ENCODE results near the gene TAS2R9. TPM values are rescaled to one million over a fixed set of nuclear protein-coding genes. Genes with fewer than 3 reads are reported as not detected.

The TAS2R9 gene
- 0.39 TPM in 1 of 2 replicates, not detected in the other for total RNA-seq
- long read RNA-seq, result 0 reads

GRCh38 chr12:10810068-10810467, at the start of gene TAS2R9:
Gene TAS2R9 (minus strand): TSS chr12:10810168. CDS start chr12:10810075, 93 bp downstream.
- no peaks in the 10 kb centered on the region for H3K27me3 Mint-ChIP-seq (ENCODE audit: low read depth)
- no peak for TF ChIP-seq CTCF (conservative IDR thresholded peaks at IDR 0.05)
- H3K4me1 Mint-ChIP-seq, result peaks cover 8% of the 10 kb centered on the region
- H3K36me3 Mint-ChIP-seq (ENCODE audit: low read depth), result no peaks in the 10 kb centered on the region
- no peak within 1 kb of the TSS for H3K4me3 Mint-ChIP-seq
- no peak within 1 kb of the TSS for H3K27ac Mint-ChIP-seq (ENCODE audit: unreplicated experiment)
- DNase-seq (ENCODE audit: low read depth, low spot score), result no peak
- no peaks in the 10 kb centered on the region for H3K9me3 Mint-ChIP-seq

- H3K27me3 Mint-ChIP-seq (ENCODE audit: low read depth), result no peaks in the 10 kb centered on the region
- H3K4me1 Mint-ChIP-seq, result no peaks in the 10 kb centered on the region
- H3K9me3 Mint-ChIP-seq, result peaks cover 34% of the 10 kb centered on the region
- peaks cover 63% of the 10 kb centered on the region for H3K36me3 Mint-ChIP-seq (ENCODE audit: low read depth)
- DNase-seq (ENCODE audit: low read depth, low spot score), result no peak
- TF ChIP-seq CTCF (conservative IDR thresholded peaks at IDR 0.05), result no peak
- H3K27ac Mint-ChIP-seq (ENCODE audit: unreplicated experiment), result no peak overlapping the region
- no peak overlapping the region for H3K4me3 Mint-ChIP-seq
Observed at GRCh38 chr12:10855807-10856206, 45.8 kb upstream of the TAS2R9 start.

- H3K27ac Mint-ChIP-seq (ENCODE audit: unreplicated experiment), result no peak overlapping the region
- TF ChIP-seq CTCF (conservative IDR thresholded peaks at IDR 0.05), result no peak
- DNase-seq (ENCODE audit: low read depth, low spot score), result no peak
- no peaks in the 10 kb centered on the region for H3K4me1 Mint-ChIP-seq
- no peak overlapping the region for H3K4me3 Mint-ChIP-seq
- no peaks in the 10 kb centered on the region for H3K27me3 Mint-ChIP-seq (ENCODE audit: low read depth)
- peaks cover 49% of the 10 kb centered on the region for H3K36me3 Mint-ChIP-seq (ENCODE audit: low read depth)
- H3K9me3 Mint-ChIP-seq, result peaks cover 20% of the 10 kb centered on the region
Observed at GRCh38 chr12:10853776-10854175, 43.8 kb upstream of the TAS2R9 start.

- no peak for TF ChIP-seq CTCF (conservative IDR thresholded peaks at IDR 0.05)
- Mint-ChIP-seq H3K9me3 (no peaks in the 10 kb centered on the region), H3K4me3 (no peak overlapping the region), H3K4me1 (peaks cover 4% of the 10 kb centered on the region), H3K36me3 (ENCODE audit: low read depth) (peaks cover 40% of the 10 kb centered on the region), H3K27me3 (ENCODE audit: low read depth) (no peaks in the 10 kb centered on the region), H3K27ac (ENCODE audit: unreplicated experiment) (no peak overlapping the region)
- DNase-seq (ENCODE audit: low read depth, low spot score), result no peak
Observed at GRCh38 chr12:10851243-10851858, 41.4 kb upstream of the TAS2R9 start.

- no peak for TF ChIP-seq CTCF (conservative IDR thresholded peaks at IDR 0.05)
- peaks cover 2% of the 10 kb centered on the region for H3K9me3 Mint-ChIP-seq
- no peak within 1 kb of the TSS for H3K4me3 Mint-ChIP-seq
- no peak for DNase-seq (ENCODE audit: low read depth, low spot score)
- H3K4me1 Mint-ChIP-seq, result peaks cover 4% of the 10 kb centered on the region
- H3K27ac Mint-ChIP-seq (ENCODE audit: unreplicated experiment), result no peak within 1 kb of the TSS
- H3K36me3 Mint-ChIP-seq (ENCODE audit: low read depth), result peaks cover 37% of the 10 kb centered on the region
- H3K27me3 Mint-ChIP-seq (ENCODE audit: low read depth), result no peaks in the 10 kb centered on the region
Observed at GRCh38 chr12:10849425-10849878, 39.5 kb upstream of the TAS2R9 start, which contains the start of gene PRR4. Gene PRR4 (minus strand): TSS chr12:10849475. CDS start chr12:10849437, 38 bp downstream.
